Adrenal gland (tissue), 12 donors: Measurements from ENCODE around the gene ANKRD11. TPM values are rescaled to one million over a fixed set of nuclear protein-coding genes. Genes with fewer than 3 reads are reported as not detected.

Experiments used
- DNase-seq, 7 donors: peaks; one replicate each; pipeline ENCODE4 v3.0.0-alpha.2; 2019 to 2020
- H3K27ac ChIP-seq, 5 donors: fragments of 200-600 bp; sonication (generic) in 4 of 5; 1 replicate in 3 of 5; 2 replicates in 2 of 5; pipeline versions ENCODE4 v1.5.1 to v1.8.0; 2016 to 2020; ENCODE audit warnings: mild to moderate bottlenecking in 1 of 5
- H3K27me3 ChIP-seq: fragments of 200-600 bp; 2 replicates; pipeline ENCODE4 v1.8.0; 2021
- H3K36me3 ChIP-seq, 2 donors: fragments of 200-600 bp; replicated peaks in 1 of 2; 1 replicate in 1 of 2; 2 replicates in 1 of 2; pipeline versions ENCODE4 v1.5.1 to v1.8.0; 2018 to 2022
- H3K4me1 ChIP-seq, 2 donors: fragments of 200-600 bp; replicated peaks in 1 of 2; 1 replicate in 1 of 2; 2 replicates in 1 of 2; pipeline versions ENCODE4 v1.5.1 to v1.8.0; 2018 to 2021
- H3K4me3 ChIP-seq, 4 donors: fragments of 200-600 bp; sonication (generic) in 3 of 4; one replicate each; pipeline ENCODE4 v1.5.1; 2016 to 2018
- H3K9me3 ChIP-seq, 3 donors: fragments of 200-600 bp; sonication (generic) in 1 of 3; replicated peaks in 1 of 3; 1 replicate in 2 of 3; 2 replicates in 1 of 3; pipeline versions ENCODE4 v1.5.1 to v1.8.0; 2016 to 2021
- CTCF ChIP-seq, 6 experiments: fragments of 450-650 bp in 4 of 6; fragments of 200-600 bp in 2 of 6; sonication (generic) in 1 of 6; IDR thresholded peaks; 1 replicate in 5 of 6; 2 replicates in 1 of 6; pipeline versions ENCODE4 v1.5.1 to v1.8.0; 2016 to 2021; ENCODE audit warnings: antibody characterized with exemption in 6 of 6, mild to moderate bottlenecking in 2 of 6, moderate library complexity in 1 of 6
- POLR2A ChIP-seq, 2 donors: fragments of 450-650 bp; IDR thresholded peaks; one replicate each; pipeline ENCODE4 v1.6.1; 2017; ENCODE audit warnings: antibody characterized with exemption in 2 of 2, mild to moderate bottlenecking in 2 of 2, moderate library complexity in 1 of 2
- WGBS, 4 donors: extraction: QIAGEN DNeasy Blood & Tissue Kit in 2 of 4; methylation state at CpG; one replicate each; pipeline versions ENCODE4 v1.1.5 to v1.1.7; 2013 to 2017; 5-methylcytosine and 5-hydroxymethylcytosine counted together
- intact Hi-C, 2 donors: fragments of 100-400 bp; cut with DNase I; formaldehyde crosslinking; loops; one replicate each; pipeline versions ENCODE4 v1.14.1 to v1.15.0; 2022 to 2023
- polyA plus RNA-seq, 3 donors: library from polyadenylated mRNA; stranded (reverse); fragments of 200-250 nt in 2 of 3; fragments of 350-450 nt in 1 of 3; fragmentation: Illumina TruSeq in 1 of 3; extraction: RNeasy Lipid Tissue Mini Kit (QIAGEN cat#74804) in 1 of 3; gene quantifications; one replicate each; pipeline ENCODE4 v1.2.3, GENCODE V29; 2013 to 2014
- total RNA-seq, 9 donors: library from RNA; depleted of rRNA in 4 of 9; stranded (reverse); fragments of >200 nt in 4 of 9; fragments of 120-200 nt in 1 of 9; fragmentation: NEBNext Ultra II Directional in 1 of 9; extraction: Animal tissue kit (Norgen Biotek cat#: 25700) in 1 of 9; gene quantifications; one replicate each; pipeline versions ENCODE4 v1.1.0 to v1.2.4, GENCODE V29; 2013 to 2023
- donor health status: healthy with polysubstance abuse.
- donor health status: Bipolar disorder and iron deficiency.
- donor health status: DM: yes; HTN: yes; CAD: no.
- donor health status: DM: no; HTN: no; CAD: no.
- donor health status: DM: no; HTN: no; CAD: no.
- donor health status: DM: yes; HTN: yes; CAD: no.

The ANKRD11 gene
- total and polyA plus RNA-seq, 12 donors, result 29.7 to 127 (median 80.1) TPM

GRCh38 chr16:89326721-89327120 lies 163.6 kb downstream of the ANKRD11 start:
- peak in 2 of 7 donors; percentile 24 to 57 for DNase-seq
- TF ChIP-seq CTCF (IDR thresholded peaks at IDR 0.05) (no peak), POLR2A (IDR thresholded peaks at IDR 0.05) (no peak)
- H3K36me3 ChIP-seq, result no peaks in the 10 kb centered on the region
- intact Hi-C loops, result loop anchor here in 1 of 2 donors (10.0 kb wide), 1 partner anchor 178 kb away; the partner anchor contains the start of gene SPG7
- H3K4me1 ChIP-seq, result peaks cover 32 to 80% of the 10 kb centered on the region in 2 donors
- H3K9me3 ChIP-seq, result no peaks in the 10 kb centered on the region
- H3K4me3 ChIP-seq, result no peak overlapping the region
- H3K27me3 ChIP-seq, result no peaks in the 10 kb centered on the region
- H3K27ac ChIP-seq, result peak overlapping the region in 4 of 5 donors; percentile 57 to 97 (median 92)
- WGBS, 4 donors, result 83 to 84% (median 84%) methylated on average over 7 of the region's 7 CpGs

GRCh38 chr16:89325861-89326471 lies 164.4 kb downstream of the ANKRD11 start:
- 13 to 16% (median 15%) methylated on average over 14 to 18 of the region's 18 CpGs for WGBS, 4 donors
- H3K9me3 ChIP-seq, result no peaks in the 10 kb centered on the region
- peak overlapping the region in 1 of 4 donors; percentile 23 for H3K4me3 ChIP-seq
- TF ChIP-seq CTCF (IDR thresholded peaks at IDR 0.05) (no peak), POLR2A (IDR thresholded peaks at IDR 0.05) (peak in 1 of 2 donors; percentile 44)
- H3K4me1 ChIP-seq, result peaks cover 40 to 82% of the 10 kb centered on the region in 2 donors
- intact Hi-C loops, result loop anchor here in 1 of 2 donors (10.0 kb wide), 1 partner anchor 179 kb away; the partner anchor contains the start of gene SPG7
- H3K36me3 ChIP-seq, result no peaks in the 10 kb centered on the region
- peak; percentile 65 to 92 (median 77) for DNase-seq
- peak overlapping the region; percentile 50 to 97 (median 89) for H3K27ac ChIP-seq
- H3K27me3 ChIP-seq, result no peaks in the 10 kb centered on the region

- H3K27me3 ChIP-seq, result no peaks in the 10 kb centered on the region
- intact Hi-C loops, result loop anchor here in 1 of 2 donors (10.0 kb wide), 1 partner anchor 180 kb away; the partner anchor contains the start of gene SPG7
- no peak for TF ChIP-seq POLR2A (IDR thresholded peaks at IDR 0.05)
- TF ChIP-seq CTCF (IDR thresholded peaks at IDR 0.05), result no peak
- 87 to 92% (median 89%) methylated on average over 29 to 32 of the region's 32 CpGs for WGBS, 4 donors
- DNase-seq, result peak in 1 of 7 donors; percentile 18
- H3K27ac ChIP-seq, result peak overlapping the region in 3 of 5 donors; percentile 89 to 97 (median 95)
- no peaks in the 10 kb centered on the region for H3K9me3 ChIP-seq
- H3K4me3 ChIP-seq, result no peak overlapping the region
- H3K4me1 ChIP-seq, result peaks cover 56 to 88% of the 10 kb centered on the region in 2 donors
- H3K36me3 ChIP-seq, result no peaks in the 10 kb centered on the region
Observed at GRCh38 chr16:89324056-89325010, 166.0 kb downstream of the ANKRD11 start.
